Measurements from ENCODE around the gene GPR84.
A peak's percentile ranks its signal among the peaks of the same experiment; 100 is the strongest.
"Not testable (repeated sequence)": the region's sequence is repeated elsewhere in the genome, so short reads cannot be mapped to it uniquely, and the experiment has no call there.

The GPR84 gene

GRCh38 chr12:54333420-54334034 lies 30.8 kb downstream of the GPR84 start:
- no peak for DNase-seq (ENCODE audit: low read depth in 1 of 2, low spot score in 1 of 2)
- in situ Hi-C loops (cut with HindIII; ENCODE audit: low pct_unique_long_range_greater_than_20kb, low sequenced_read_pairs), result no loop called here
- no peak for TF ChIP-seq JUND (IDR thresholded peaks at IDR 0.05; ENCODE audit: low read depth)

GRCh38 chr12:54331461-54331860 lies 32.8 kb downstream of the GPR84 start:
- TF ChIP-seq JUND (IDR thresholded peaks at IDR 0.05; ENCODE audit: low read depth), result no peak
- DNase-seq (ENCODE audit: low read depth in 1 of 2, low spot score in 1 of 2), result no peak
- in situ Hi-C loops (cut with HindIII; ENCODE audit: low pct_unique_long_range_greater_than_20kb, low sequenced_read_pairs), result no loop called here

GRCh38 chr12:54330442-54330841 lies 33.8 kb downstream of the GPR84 start:
- in situ Hi-C loops (cut with HindIII; ENCODE audit: low pct_unique_long_range_greater_than_20kb, low sequenced_read_pairs), result no loop called here
- TF ChIP-seq JUND (IDR thresholded peaks at IDR 0.05; ENCODE audit: low read depth), result no peak
- no peak for DNase-seq (ENCODE audit: low read depth in 1 of 2, low spot score in 1 of 2)

- TF ChIP-seq JUND (IDR thresholded peaks at IDR 0.05; ENCODE audit: low read depth), result no peak
- no peak for DNase-seq (ENCODE audit: low read depth in 1 of 2, low spot score in 1 of 2)
- in situ Hi-C loops (cut with HindIII; ENCODE audit: low pct_unique_long_range_greater_than_20kb, low sequenced_read_pairs), result no loop called here
Measured at GRCh38 chr12:54329759-54330158, 34.5 kb downstream of the GPR84 start.

- in situ Hi-C loops (cut with HindIII; ENCODE audit: low pct_unique_long_range_greater_than_20kb, low sequenced_read_pairs), result no loop called here
- TF ChIP-seq JUND (IDR thresholded peaks at IDR 0.05; ENCODE audit: low read depth), result no peak
- DNase-seq (ENCODE audit: low read depth in 1 of 2, low spot score in 1 of 2), result no peak
Measured at GRCh38 chr12:54328595-54329337, 35.5 kb downstream of the GPR84 start.

- in situ Hi-C loops (cut with HindIII; ENCODE audit: low pct_unique_long_range_greater_than_20kb, low sequenced_read_pairs), result not testable (repeated sequence)
- peak in 1 of 2 experiments; percentile 18 for DNase-seq (ENCODE audit: low read depth in 1 of 2, low spot score in 1 of 2)
Measured at GRCh38 chr12:54325442-54326109, 38.7 kb downstream of the GPR84 start.

- in situ Hi-C loops (cut with HindIII; ENCODE audit: low pct_unique_long_range_greater_than_20kb, low sequenced_read_pairs), result no loop called here
- DNase-seq (ENCODE audit: low read depth in 1 of 2, low spot score in 1 of 2), result peak; percentile 95 to 100
- TF ChIP-seq JUND (IDR thresholded peaks at IDR 0.05; ENCODE audit: low read depth), result no peak
Measured at GRCh38 chr12:54324617-54325441, 39.5 kb downstream of the GPR84 start, which contains the start of gene COPZ1. TSS of gene COPZ1 (plus strand) at chr12:54325131. CDS start at chr12:54325164, 33 bp downstream.

- in situ Hi-C loops (cut with HindIII; ENCODE audit: low pct_unique_long_range_greater_than_20kb, low sequenced_read_pairs), result no loop called here
- DNase-seq (ENCODE audit: low read depth in 1 of 2, low spot score in 1 of 2), result no peak
- TF ChIP-seq JUND (IDR thresholded peaks at IDR 0.05; ENCODE audit: low read depth), result no peak
Measured at GRCh38 chr12:54321363-54321762, 42.9 kb downstream of the GPR84 start.

Data from T47D (cell line).